Liver (tissue), 9 donors: ENCODE measurements around the gene ABHD10. TPM values are rescaled to one million over a fixed set of nuclear protein-coding genes. Genes with fewer than 3 reads are reported as not detected.

Experiments
- DNase-seq: peaks from one replicate; pipeline ENCODE4 v3.0.0-alpha.2; 2017; ENCODE audit warnings: low spot score
- H3K27ac ChIP-seq, 2 donors: one replicate each; pipeline ENCODE4 v1.7.0; 2013; ENCODE audit warnings: inconsistent platforms in 2 of 2, low read length in 2 of 2, control low read depth in 1 of 2, low read depth in 1 of 2, mild to moderate bottlenecking in 1 of 2
- H3K27me3 ChIP-seq, 4 donors: one replicate each; pipeline versions ENCODE4 v1.6.1 to v1.7.0; 2013; ENCODE audit warnings: low read length in 3 of 4, inconsistent platforms in 1 of 4, mild to moderate bottlenecking in 1 of 4, moderate library complexity in 1 of 4; ENCODE audit not compliant: control insufficient read depth in 4 of 4, insufficient read depth in 4 of 4
- H3K36me3 ChIP-seq, 4 donors: one replicate each; pipeline versions ENCODE4 v1.6.1 to v1.7.0; 2013; ENCODE audit warnings: low read length in 3 of 4, mild to moderate bottlenecking in 3 of 4, low read depth in 1 of 4, moderate library complexity in 1 of 4; ENCODE audit not compliant: control insufficient read depth in 4 of 4, insufficient read depth in 3 of 4
- H3K4me1 ChIP-seq, 4 donors: one replicate each; pipeline versions ENCODE4 v1.6.1 to v1.7.0; 2013; ENCODE audit warnings: low read length in 3 of 4, mild to moderate bottlenecking in 3 of 4, moderate library complexity in 1 of 4; ENCODE audit not compliant: control insufficient read depth in 4 of 4, insufficient read depth in 4 of 4
- H3K4me3 ChIP-seq, 3 donors: one replicate each; pipeline versions ENCODE4 v1.6.1 to v1.7.0; 2013; ENCODE audit warnings: low read length in 3 of 3, control low read depth in 1 of 3, low read depth in 1 of 3, mild to moderate bottlenecking in 1 of 3
- H3K9ac ChIP-seq, 2 donors: one replicate each; pipeline ENCODE4 v1.7.0; 2013; ENCODE audit warnings: low read length in 2 of 2, mild to moderate bottlenecking in 2 of 2, moderate library complexity in 2 of 2, control low read depth in 1 of 2, low read depth in 1 of 2
- H3K9me3 ChIP-seq, 4 donors: one replicate each; pipeline versions ENCODE4 v1.6.1 to v1.7.0; 2013; ENCODE audit warnings: low read length in 3 of 4; ENCODE audit not compliant: control insufficient read depth in 4 of 4
- ATF3 ChIP-seq: IDR thresholded peaks from 2 replicates; pipeline ENCODE4 v1.6.1; 2016; ENCODE audit warnings: antibody characterized with exemption
- CTCF ChIP-seq: fragments of 150-350 bp; IDR thresholded peaks from 2 replicates; pipeline ENCODE4 v1.5.1; 2017; ENCODE audit warnings: improper control_type of control experiment, low read depth, low read length; ENCODE audit not compliant: missing input control
- EGR1 ChIP-seq, 2 donors: IDR thresholded peaks; 2 replicates each; pipeline ENCODE4 v1.6.1; 2016 to 2018; ENCODE audit warnings: antibody characterized with exemption in 2 of 2, low read depth in 2 of 2
- FOXA2 ChIP-seq: IDR thresholded peaks from 2 replicates; pipeline ENCODE4 v1.6.1; 2016; ENCODE audit warnings: antibody characterized with exemption
- GABPA ChIP-seq, 2 donors: IDR thresholded peaks in 1 of 2; conservative IDR thresholded peaks in 1 of 2; 2 replicates each; pipeline ENCODE4 v1.6.1; 2016; ENCODE audit warnings: antibody characterized with exemption in 2 of 2, mild to moderate bottlenecking in 1 of 2, moderate library complexity in 1 of 2
- HNF4G ChIP-seq: IDR thresholded peaks from 2 replicates; pipeline ENCODE4 v1.6.1; 2016; ENCODE audit warnings: antibody characterized with exemption
- JUND ChIP-seq, 2 donors: IDR thresholded peaks; 2 replicates each; pipeline ENCODE4 v1.6.1; 2016; ENCODE audit warnings: antibody characterized with exemption in 2 of 2
- NR2F2 ChIP-seq: IDR thresholded peaks from 2 replicates; pipeline ENCODE4 v1.6.1; 2016; ENCODE audit warnings: antibody characterized with exemption
- RAD21 ChIP-seq, 2 donors: IDR thresholded peaks; 2 replicates each; pipeline ENCODE4 v1.6.1; 2016; ENCODE audit warnings: antibody characterized with exemption in 2 of 2, mild to moderate bottlenecking in 2 of 2
- TAF1 ChIP-seq: conservative IDR thresholded peaks from 2 replicates; pipeline ENCODE4 v1.6.1; 2016; ENCODE audit warnings: antibody characterized with exemption, mild to moderate bottlenecking
- YY1 ChIP-seq: IDR thresholded peaks from 2 replicates; pipeline ENCODE4 v1.6.1; 2016; ENCODE audit warnings: antibody characterized with exemption, mild to moderate bottlenecking
- WGBS: extraction: QIAGEN DNeasy Blood & Tissue Kit; methylation state at CpG from one replicate; pipeline ENCODE4 v1.1.7; 2013; 5-methylcytosine and 5-hydroxymethylcytosine counted together
- polyA plus RNA-seq, 2 donors: library from polyadenylated mRNA; stranded (reverse) in 1 of 2; unstranded in 1 of 2; fragments of 200-250 nt in 1 of 2; fragments of >200 nt in 1 of 2; fragmentation: Nextera tagmentation in 1 of 2; extraction: Ambion mirVana in 1 of 2; gene quantifications; one replicate each; pipeline versions ENCODE4 v1.2.1 to v1.2.3, GENCODE V29; 2013 to 2015
- total RNA-seq, 2 donors: library from RNA; depleted of rRNA; stranded (reverse); fragments of >200 nt; gene quantifications; one replicate each; pipeline ENCODE4 v1.2.3, GENCODE V29; 2014
- donor health status: healthy.
- donor health status: healthy.
- donor health status: healthy.
- donor health status: healthy.
- donor health status: healthy.

ABHD10 gene
- total and polyA plus RNA-seq, 4 donors: 15.1 to 22.1 (median 18.9) TPM

GRCh38 chr3:111989061-111989678 lies 10.3 kb downstream of the ABHD10 start:
- peaks cover 0 to 36% (median 25%) of the 10 kb centered on the region in 4 donors for H3K36me3 ChIP-seq
- WGBS: 61% methylated on average over 3 of the region's 3 CpGs
- TF ChIP-seq RAD21 (IDR thresholded peaks at IDR 0.05) (peak; percentile 92), EGR1 (IDR thresholded peaks at IDR 0.05; ENCODE audit: low read depth in 2 of 2) (no peak), CTCF (peak; percentile 67)

GRCh38 chr3:111993038-111993437 lies 14.2 kb downstream of the ABHD10 start:
- TF ChIP-seq JUND (IDR thresholded peaks at IDR 0.05) (no peak), HNF4G (no peak), GABPA (IDR thresholded peaks at IDR 0.05 in 1 of 2, conservative IDR thresholded peaks at IDR 0.05 in 1 of 2) (no peak), EGR1 (IDR thresholded peaks at IDR 0.05; ENCODE audit: low read depth in 2 of 2) (no peak), TAF1 (no peak), ATF3 (no peak), FOXA2 (no peak), RAD21 (IDR thresholded peaks at IDR 0.05) (no peak), YY1 (no peak), CTCF (no peak), NR2F2 (no peak)
- Histone ChIP-seq H3K36me3 (peaks cover 0 to 23% (median 14%) of the 10 kb centered on the region in 4 donors), H3K4me3 (no peak overlapping the region), H3K27ac (no peak overlapping the region), H3K4me1 (peaks cover 0 to 2% (median 0%) of the 10 kb centered on the region in 4 donors), H3K27me3 (no peaks in the 10 kb centered on the region), H3K9me3 (no peaks in the 10 kb centered on the region), H3K9ac (no peak overlapping the region)
- 92% methylated on average over 2 of the region's 2 CpGs for WGBS
- DNase-seq: no peak

More at GRCh38 chr3:111989061-111989678, 10.3 kb downstream of the ABHD10 start:
- Histone ChIP-seq H3K27me3 (no peaks in the 10 kb centered on the region), H3K9ac (no peak overlapping the region), H3K4me3 (no peak overlapping the region), H3K4me1 (peaks cover 0 to 2% (median 0%) of the 10 kb centered on the region in 4 donors), H3K27ac (no peak overlapping the region), H3K9me3 (no peaks in the 10 kb centered on the region)
- DNase-seq: no peak
